Cardiac septum (tissue), 1 donor: ENCODE data around the gene TMBIM1. TPM values are rescaled to one million over a fixed set of nuclear protein-coding genes. Genes with fewer than 3 reads are reported as not detected.

Experiments
- DNase-seq: peaks from one replicate; pipeline ENCODE4 v3.0.0-alpha.2; 2020; ENCODE audit warnings: low spot score
- intact Hi-C: fragments of 100-400 bp; cut with DNase I; formaldehyde crosslinking; loops from one replicate; pipeline ENCODE4 v1.14.0; 2022
- long read RNA-seq: library from polyadenylated mRNA; unstranded; transcript quantifications from one replicate; pipeline ENCODE4 v2.0.0, GENCODE V29; 2021
- total RNA-seq: library from RNA; stranded (reverse); fragmentation: NEBNext Ultra II Directional; extraction: Animal tissue kit (Norgen Biotek cat#: 25700); gene quantifications from one replicate; pipeline ENCODE4 v1.2.1, GENCODE V29; 2021
- donor health status: DM: no; HTN: no; CAD: no.

TMBIM1 gene
- 143 TPM for total RNA-seq
- long read RNA-seq, transcript TMBIM1-201 (12 exons, 2,371 nt): major isoform, 149 of 275 reads
- long read RNA-seq, transcript TMBIM1-219 (10 exons, 2,874 nt): minor isoform, 14 of 275 reads
- long read RNA-seq, partial matches to known transcripts: 48 of 275 reads
- long read RNA-seq, other reads (novel, unspliced or antisense): 61 of 275 reads

DNA sequence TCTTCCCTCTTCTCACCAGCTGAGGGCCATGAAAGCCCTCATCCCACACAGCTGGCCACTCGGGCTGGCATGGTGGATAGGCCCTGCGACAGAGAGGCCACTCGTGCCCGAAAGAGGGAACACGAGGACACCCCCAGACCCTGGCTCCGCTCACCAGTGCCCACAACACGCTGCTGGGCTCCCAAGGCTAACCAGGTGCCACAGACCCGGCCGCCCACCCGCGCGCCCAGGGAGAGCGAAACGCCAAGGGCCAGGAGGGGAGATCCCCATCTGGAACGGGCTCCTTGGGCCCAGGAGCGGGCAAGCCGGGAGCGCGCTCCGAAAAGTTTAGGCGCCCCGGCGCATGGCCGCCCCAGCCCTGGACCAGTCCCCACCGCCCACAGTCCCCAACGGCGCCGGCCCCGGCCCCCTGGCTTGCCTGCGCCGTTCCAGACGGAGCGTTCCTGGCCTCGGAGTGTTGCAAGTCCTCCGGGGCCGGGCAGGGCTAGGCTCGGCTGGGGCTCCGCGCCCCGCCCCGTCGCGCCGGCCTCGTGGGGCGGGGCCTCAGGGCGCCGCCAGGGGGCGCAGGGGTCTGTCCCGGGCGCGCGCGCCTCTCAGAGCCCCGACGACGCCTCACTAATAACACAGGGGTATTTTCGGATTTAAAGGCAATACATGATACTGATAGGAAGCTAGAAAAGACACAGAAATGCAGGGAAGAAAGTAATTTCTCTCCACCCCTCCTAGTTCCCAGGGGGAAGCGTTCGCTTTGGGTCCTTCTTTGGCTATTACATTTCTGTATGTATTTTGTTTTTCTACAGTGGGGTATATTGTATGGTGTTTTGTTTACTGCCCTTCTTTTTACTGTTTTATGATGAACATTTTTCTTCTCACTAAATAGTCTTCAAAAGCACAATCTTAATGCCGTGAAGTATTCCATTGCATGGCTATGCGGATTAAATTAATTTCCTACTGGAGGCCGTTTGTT is at the start of gene TMBIM1:
TSS of gene TMBIM1 (minus strand) at position 456 of the 967 bp plus-strand sequence. CDS start 10,362 bp downstream, outside the sequence.
- intact Hi-C loops: loop anchor here (5.0 to 10.0 kb wide), 2 partner anchors 275 to 352 kb away; partner anchors contain the start of genes CNOT9 and USP37
- DNase-seq: peak; percentile 91

- intact Hi-C loops: no loop called here
- DNase-seq: no peak
These were observed 49.1 kb upstream of the TMBIM1 start for GRCh38 chr2:218341381-218341780.

DNA sequence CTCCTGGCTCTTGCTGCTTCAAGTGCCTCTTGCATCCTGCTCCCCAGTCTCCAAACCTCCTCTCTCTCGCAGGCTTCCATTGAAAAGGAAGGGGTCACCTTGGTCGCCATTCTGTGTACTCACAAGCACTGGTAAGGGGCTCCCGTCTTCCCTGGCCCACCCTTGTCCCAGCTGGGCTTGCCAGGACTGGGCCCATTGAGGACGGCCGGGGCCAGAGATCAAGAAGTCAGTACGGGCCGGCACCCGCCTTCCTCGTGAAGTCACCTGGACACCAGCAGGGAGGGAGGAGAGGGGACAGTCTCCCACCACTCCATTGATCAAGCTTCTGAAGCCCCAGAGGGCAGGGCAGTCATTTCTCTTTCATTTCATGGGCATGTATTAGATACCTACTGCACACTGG is 48.4 kb upstream of the TMBIM1 start:
- DNase-seq: no peak
- intact Hi-C loops: no loop called here

DNA sequence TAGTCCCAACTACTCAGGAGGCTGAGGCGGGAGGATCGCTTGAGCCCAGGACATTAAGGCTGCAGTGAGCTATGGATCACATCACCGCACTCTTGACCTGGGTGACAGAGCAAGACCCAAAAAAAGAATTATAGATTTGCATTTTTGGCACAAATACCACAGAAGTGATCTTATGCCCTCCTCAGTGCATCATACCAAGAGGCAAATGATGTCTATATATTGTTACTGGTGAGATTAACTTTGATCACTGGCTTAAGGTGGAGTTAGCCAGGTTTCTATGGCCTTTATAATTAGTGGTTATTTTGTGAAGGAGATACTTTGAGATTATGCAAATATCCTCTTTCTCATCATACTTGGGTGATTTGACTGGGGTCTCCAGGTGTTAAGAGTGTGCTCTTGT is 42.2 kb upstream of the TMBIM1 start:
- intact Hi-C loops: no loop called here

DNA sequence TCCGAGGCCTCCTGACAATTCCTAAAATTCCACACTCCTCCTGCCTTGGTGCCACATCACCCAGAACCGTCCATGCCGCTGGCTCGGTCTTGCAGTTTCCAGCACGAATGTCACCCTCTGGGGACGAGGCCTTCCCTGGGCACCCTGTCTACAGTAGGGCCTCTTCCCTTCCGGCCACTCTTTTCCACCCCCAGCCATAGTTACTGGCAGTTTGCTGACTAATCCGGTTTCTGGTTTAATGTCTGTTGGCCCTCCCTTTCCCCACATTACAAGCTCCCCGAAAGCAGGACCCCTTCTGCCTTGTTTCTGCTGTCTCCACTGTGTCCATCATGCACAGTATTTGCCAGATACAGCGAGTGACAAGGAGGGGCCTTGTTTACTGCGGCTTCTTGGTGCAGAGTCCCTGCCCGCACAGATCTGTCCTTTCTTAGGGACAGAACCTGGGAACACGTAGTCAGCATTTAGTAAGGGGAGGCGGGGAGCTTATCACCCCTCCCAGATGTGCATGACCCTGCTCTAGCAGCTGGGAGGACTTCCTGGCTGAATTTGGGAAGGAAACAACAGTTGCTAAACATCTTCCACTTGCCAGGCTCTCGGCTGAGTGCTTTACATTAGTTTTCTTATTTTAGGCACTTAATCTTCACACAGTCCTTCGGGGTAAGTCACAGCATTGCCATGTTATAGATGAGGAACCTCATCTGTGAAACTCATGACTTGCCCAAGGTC is 40.8 kb upstream of the TMBIM1 start:
- intact Hi-C loops: no loop called here
- DNase-seq: no peak

More for the DNA sequence above, 42.2 kb upstream of the TMBIM1 start:
- DNase-seq: no peak

- intact Hi-C loops: no loop called here
- no peak for DNase-seq
These were observed 40.0 kb upstream of the TMBIM1 start for GRCh38 chr2:218332288-218332687.

DNA sequence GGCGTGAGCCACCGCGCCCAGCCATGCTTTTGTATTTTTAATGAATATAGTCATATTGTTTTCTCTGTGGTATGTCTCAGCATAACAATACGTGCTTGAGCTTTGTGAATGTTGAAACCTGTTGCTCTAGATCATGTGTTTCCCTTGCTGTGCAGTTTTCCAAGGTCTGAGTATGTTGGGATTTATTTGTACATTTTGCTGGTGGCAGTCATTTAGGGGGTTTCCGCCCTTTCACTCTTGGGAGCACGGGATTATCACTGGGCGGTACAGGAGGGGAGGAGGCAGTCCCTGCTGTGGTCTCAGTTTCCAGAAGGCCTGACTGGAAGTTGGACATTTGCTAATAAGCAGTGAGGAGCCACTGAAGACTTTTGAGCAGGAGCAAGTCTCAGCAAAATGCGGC is 39.4 kb upstream of the TMBIM1 start:
- no peak for DNase-seq
- intact Hi-C loops: no loop called here

DNA sequence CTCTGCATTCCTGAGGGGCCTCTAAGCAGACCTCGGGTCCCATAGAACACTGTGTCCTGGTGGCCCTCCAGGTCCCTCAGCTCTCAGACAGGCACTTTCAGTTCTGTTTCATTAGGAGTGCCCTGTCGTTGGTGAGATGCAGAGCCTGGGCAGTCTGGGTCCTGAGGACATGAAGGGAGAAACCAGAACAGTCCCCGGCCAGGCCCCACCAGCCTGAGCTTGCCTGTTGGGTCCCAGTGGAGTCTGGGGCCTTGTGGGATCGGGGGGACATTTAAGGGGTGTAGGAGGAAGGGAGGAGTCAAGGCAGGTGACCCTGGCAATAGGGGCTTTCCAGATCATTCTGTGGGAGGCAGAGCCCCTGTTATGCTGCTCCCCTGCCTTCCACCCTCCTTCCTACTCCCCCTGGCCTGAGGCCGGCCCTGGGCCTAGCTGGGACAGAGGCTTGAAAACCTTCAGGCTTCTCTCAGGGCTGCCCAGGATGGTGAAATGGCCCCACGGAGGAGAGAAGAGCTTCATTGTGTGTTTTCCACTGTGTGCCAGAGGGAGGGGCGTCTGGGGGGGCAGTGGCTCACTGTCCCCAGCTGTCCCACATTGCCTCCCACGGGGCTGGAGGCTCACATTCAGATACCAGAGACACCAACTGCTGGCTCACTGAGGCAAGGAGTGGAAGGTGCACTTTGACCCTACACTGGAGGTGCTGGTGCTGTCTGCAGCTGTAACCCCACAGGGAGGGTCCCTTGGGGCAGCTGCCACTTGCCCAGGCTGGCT is 37.7 kb upstream of the TMBIM1 start:
- no peak for DNase-seq
- intact Hi-C loops: no loop called here

- intact Hi-C loops: no loop called here
- no peak for DNase-seq
These were observed 36.9 kb upstream of the TMBIM1 start for GRCh38 chr2:218329027-218329825.

- no peak for DNase-seq
- intact Hi-C loops: no loop called here
These were observed 36.0 kb upstream of the TMBIM1 start for GRCh38 chr2:218328294-218328693.

DNA sequence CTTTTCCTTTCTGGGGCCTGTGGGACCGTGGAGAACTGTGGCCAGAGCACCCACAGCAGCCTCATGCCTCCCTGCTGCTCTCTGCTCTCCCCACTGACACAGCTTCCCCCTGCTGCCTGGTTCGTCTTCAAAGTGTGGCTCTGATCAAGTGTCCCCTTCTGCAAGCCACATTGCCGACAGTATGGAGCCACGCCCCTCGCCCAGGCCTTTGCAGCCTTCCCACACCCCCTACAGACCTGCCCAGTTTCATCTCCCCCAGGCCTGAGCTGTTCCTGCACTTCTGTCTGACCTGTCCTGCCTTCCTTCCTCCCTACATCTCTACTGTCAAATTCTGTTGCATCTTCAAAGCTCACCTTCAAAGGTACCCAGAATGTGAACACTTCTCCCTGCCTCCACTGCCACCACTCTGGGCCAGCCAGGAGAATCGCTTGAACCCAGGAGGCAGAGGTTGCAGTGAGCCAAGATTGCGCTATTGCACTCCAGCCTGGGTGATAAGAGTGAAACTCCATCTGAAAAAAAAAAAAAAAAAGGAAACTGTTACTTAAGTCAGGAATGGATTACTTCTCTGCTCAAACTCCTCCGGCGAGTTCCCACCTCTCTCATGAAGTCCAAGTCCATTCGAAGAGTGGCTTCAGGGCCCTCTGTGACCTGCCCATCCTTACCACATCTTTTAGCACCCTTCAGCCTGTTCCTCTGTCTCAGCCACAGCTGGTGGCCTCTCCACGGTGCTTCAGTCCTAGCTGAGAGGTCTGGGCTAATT is 35.3 kb upstream of the TMBIM1 start:
- no peak for DNase-seq
- intact Hi-C loops: no loop called here

GRCh38 chr2:218326315-218326714 is 34.0 kb upstream of the TMBIM1 start:
- intact Hi-C loops: no loop called here
- DNase-seq: no peak

GRCh38 chr2:218325566-218326160 is 33.4 kb upstream of the TMBIM1 start:
- no peak for DNase-seq

DNA sequence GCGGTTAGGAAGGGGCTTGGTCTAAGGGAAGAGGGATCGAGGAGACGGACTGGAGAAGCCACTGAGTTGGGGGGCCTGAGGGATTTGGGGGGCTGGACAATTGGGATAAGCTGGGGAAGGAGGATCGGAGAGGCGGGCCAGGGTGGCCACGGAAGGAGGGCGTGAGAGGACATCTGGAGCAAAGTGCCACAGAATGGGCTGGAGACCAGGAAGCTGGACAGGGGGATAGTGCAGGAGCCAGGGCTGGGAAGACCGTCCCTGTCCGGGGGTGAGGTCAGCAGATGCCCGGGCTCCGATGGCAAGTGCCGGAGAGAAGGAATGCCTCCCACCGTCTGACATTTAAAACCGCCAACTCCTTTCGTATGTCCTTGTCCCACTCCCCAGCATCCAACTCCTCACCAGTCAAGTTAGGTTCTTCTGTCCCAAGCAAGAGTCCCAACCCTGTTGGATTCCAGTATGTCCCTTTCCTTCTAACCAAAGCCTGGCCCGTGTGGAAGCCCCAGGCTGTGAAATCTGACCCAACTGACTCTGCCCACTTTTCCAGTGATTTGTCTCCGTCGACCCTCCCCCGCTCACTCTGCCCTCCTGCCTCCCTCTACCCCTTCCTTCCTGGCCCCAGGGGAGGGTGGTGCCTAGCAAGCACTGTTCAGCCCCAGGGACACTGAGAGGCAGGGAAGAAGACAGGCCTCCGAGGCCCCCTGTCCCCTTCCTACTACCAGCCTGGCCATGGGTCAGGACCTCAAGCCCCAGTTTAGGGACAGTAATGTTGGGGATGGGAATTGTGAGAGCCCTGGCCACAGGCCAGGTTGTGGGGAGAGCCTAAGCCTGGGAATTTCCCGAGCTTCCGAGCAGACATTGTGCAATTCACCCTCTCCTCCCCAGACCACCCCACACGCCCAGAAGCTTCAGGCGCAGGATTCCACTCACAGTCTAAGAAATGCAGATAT is 31.5 kb upstream of the TMBIM1 start:
- no peak for DNase-seq
- intact Hi-C loops: loop anchor here (2.0 kb wide), 1 partner anchor 73 kb away; no protein-coding TSS in a partner anchor

More at GRCh38 chr2:218325566-218326160, 33.4 kb upstream of the TMBIM1 start:
- intact Hi-C loops: no loop called here

- intact Hi-C loops: loop anchor here (2.0 kb wide), 1 partner anchor 74 kb away; no protein-coding TSS in a partner anchor
- DNase-seq: peak; percentile 82
These were observed 30.6 kb upstream of the TMBIM1 start for GRCh38 chr2:218322768-218323525.
